NB4 (cell line): ENCODE data around the gene DYTN.

Experiments used
- POLR2A ChIP-seq: IDR thresholded peaks from 2 replicates; pipeline ENCODE4 v1.6.1; 2011; ENCODE audit warnings: mild to moderate bottlenecking; ENCODE audit not compliant: insufficient read length; ENCODE audit errors: extremely low read depth
- TF ChIP-seq, protein P1 (sequence below): IDR thresholded peaks from one replicate; pipeline ENCODE4 v1.5.1; 2012; ENCODE audit warnings: low read depth, low read length

DNA sequence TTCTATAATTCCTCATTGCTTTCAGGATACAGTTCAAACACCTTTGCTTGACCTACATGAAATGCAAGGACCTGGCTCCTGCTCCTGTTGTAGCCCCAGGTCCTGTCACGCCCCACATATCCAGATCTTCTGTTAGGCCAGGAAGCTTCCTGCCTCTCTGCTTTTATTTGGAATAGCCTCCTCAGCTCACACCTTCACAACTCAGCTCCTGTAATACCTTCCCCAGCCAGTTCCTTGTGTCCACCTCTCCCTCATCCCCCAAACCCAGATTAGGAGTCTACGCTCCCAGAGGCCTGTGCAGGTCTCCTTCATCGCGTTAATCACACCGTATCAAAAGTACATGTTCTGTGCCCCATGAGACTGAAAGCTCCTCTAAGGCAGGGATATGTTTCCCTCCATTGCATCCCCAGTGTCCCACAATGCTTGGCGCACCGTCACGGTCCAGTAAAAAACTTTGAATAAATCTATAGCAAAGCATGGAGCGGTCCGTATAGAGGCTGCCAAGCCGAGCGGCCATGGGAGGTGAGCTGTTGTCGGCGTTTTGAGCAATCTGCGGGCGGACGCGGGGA lies 46.6 kb upstream of the DYTN start:
- TF ChIP-seq, protein P1, sequence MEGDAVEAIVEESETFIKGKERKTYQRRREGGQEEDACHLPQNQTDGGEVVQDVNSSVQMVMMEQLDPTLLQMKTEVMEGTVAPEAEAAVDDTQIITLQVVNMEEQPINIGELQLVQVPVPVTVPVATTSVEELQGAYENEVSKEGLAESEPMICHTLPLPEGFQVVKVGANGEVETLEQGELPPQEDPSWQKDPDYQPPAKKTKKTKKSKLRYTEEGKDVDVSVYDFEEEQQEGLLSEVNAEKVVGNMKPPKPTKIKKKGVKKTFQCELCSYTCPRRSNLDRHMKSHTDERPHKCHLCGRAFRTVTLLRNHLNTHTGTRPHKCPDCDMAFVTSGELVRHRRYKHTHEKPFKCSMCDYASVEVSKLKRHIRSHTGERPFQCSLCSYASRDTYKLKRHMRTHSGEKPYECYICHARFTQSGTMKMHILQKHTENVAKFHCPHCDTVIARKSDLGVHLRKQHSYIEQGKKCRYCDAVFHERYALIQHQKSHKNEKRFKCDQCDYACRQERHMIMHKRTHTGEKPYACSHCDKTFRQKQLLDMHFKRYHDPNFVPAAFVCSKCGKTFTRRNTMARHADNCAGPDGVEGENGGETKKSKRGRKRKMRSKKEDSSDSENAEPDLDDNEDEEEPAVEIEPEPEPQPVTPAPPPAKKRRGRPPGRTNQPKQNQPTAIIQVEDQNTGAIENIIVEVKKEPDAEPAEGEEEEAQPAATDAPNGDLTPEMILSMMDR: no peak
- no peak for TF ChIP-seq POLR2A
